ENCODE data around the gene MUC5AC. TPM values are rescaled to one million over a fixed set of nuclear protein-coding genes. Genes with fewer than 3 reads are reported as not detected.
"Not testable (repeated sequence)": the region's sequence is repeated elsewhere in the genome, so short reads cannot be mapped to it uniquely, and the experiment has no call there.

The MUC5AC gene
- total RNA-seq, 1 experiment from 2014 or later: not detected

DNA sequence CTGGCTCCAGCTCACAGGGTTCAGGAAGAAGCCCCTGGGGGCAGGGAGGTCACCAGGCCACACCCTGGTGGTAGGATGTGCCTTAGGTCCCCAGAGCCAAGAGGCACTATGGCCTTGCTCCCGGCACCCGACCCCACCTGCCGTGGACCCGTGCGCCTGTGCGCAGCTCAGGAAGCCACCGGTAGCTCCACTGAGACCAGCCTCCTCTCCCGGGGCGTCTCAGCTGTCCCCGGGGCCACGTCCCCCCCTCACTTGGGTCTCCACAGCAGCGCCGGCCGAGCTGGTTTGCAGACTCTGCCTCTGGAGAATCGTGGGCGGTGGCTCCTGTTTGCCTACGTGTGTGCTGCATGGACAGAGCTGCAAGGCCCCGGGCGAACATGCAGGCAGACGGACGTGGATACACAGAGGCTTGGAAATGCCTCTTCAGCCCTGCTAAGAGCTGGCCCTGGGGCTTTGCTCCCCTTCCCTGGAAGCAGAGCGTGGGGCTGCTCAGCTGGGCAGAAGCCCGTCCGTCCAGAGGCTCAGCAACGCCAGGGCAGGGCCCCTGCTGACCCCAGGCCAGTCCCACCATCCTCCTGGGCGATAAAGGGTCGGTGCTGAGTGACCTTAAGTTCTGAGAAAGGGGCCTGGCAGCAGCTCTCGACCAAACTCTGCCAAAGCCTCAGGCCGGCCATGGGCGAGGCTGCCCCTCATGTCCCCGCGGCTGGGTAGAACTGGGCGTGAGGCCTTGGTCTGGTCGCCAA lies 49.8 kb downstream of the MUC5AC start:
- no peak for DNase-seq (ENCODE audit: low spot score)

DNA sequence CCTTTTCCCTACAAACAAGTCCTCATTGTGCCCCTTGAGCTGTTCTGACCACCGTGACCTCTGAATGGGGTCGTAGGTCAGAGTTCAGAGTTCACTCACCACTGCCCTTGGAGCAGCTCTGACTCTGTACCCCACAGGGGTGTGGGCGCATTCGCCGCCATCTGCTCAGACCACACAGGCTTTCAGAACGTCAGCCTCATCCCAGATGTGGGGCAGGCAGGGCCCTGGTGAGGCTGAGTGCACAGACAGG lies 50.3 kb downstream of the MUC5AC start:
- no peak for DNase-seq (ENCODE audit: low spot score)

- no peak for DNase-seq (ENCODE audit: low spot score)
Observed at GRCh38 chr11:1208394-1209261, 50.9 kb downstream of the MUC5AC start.

DNA sequence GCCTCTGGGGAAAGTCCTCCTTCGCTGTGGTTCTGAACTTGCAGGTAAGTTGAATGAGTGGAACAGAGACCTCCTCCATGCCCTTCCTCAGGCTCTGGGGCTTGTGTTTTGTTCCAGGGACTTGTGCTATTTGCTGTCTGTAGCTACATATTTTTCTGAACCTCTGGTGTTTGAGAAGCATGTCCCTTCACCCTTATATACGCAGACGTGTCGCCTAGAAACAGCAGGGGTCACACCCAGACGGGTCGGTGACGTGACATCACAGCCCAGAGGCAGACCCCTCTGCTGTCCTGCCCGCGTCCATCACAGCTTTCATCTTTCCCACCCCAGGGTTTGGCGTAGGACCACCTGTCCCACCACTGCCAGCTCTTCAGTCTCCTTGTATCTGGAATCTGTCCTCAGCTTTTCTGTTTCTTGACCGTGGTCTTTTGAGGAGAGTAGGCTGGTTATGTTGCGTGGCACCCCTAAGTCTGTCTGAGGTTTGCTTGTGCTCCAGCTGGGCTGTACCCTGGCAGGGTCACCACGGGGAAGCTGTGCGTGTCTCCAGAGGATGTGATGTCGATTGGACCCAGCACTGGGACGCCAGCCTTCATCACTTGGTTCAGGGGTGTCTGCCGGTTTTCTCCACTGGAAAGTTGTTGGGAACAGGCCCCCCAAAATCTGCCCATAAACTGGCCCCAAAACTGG lies 51.8 kb downstream of the MUC5AC start:
- DNase-seq (ENCODE audit: low spot score): no peak

GRCh38 chr11:1211838-1212237 lies 54.1 kb downstream of the MUC5AC start:
- no peak for DNase-seq (ENCODE audit: low spot score)

DNA sequence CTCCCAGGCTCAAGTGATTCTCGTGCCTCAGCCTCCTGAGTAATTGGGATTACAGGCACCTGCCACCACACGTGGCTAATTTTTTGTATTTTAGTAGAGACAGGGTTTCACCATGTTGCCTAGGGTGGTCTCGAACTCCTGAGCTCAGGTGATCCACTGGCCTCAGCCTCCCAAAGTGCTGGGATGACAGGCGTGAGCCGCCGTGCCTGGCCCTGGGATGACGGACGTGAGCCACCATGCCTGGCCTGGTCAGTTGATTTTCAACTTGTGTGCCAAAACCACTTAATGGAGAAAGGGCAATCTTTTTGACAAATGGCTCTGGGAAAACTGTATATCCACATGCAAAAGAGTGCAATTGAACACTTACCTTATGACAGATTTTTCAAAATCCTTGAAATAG lies 58.1 kb downstream of the MUC5AC start:
- not testable (repeated sequence) for DNase-seq (ENCODE audit: low spot score)

DNA sequence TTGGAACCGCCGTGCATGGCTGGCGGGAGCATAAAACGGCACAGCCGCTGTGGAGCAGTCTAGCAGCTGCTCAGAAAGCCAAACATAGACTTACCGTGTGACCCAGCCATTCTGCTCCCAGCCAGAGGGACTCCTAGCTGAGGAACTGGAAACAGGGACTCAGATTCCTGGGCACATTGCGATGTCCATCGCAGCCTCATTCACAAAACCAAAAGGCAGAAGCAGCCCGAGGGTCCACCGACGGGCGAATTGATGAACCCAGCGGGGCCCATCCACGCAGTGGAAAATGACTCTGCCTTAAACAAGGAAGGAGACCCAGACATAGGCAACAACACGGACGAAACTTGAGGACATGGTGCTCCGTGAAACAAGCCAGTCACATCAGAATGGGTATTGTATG lies 59.4 kb downstream of the MUC5AC start:
- DNase-seq (ENCODE audit: low spot score): no peak

GRCh38 chr11:1218256-1218787 lies 60.6 kb downstream of the MUC5AC start:
- DNase-seq (ENCODE audit: low spot score): no peak

GRCh38 chr11:1218788-1219445 lies 61.2 kb downstream of the MUC5AC start:
- DNase-seq (ENCODE audit: low spot score): no peak

- DNase-seq (ENCODE audit: low spot score): no peak
Observed at GRCh38 chr11:1219446-1219833, 61.7 kb downstream of the MUC5AC start.

DNA sequence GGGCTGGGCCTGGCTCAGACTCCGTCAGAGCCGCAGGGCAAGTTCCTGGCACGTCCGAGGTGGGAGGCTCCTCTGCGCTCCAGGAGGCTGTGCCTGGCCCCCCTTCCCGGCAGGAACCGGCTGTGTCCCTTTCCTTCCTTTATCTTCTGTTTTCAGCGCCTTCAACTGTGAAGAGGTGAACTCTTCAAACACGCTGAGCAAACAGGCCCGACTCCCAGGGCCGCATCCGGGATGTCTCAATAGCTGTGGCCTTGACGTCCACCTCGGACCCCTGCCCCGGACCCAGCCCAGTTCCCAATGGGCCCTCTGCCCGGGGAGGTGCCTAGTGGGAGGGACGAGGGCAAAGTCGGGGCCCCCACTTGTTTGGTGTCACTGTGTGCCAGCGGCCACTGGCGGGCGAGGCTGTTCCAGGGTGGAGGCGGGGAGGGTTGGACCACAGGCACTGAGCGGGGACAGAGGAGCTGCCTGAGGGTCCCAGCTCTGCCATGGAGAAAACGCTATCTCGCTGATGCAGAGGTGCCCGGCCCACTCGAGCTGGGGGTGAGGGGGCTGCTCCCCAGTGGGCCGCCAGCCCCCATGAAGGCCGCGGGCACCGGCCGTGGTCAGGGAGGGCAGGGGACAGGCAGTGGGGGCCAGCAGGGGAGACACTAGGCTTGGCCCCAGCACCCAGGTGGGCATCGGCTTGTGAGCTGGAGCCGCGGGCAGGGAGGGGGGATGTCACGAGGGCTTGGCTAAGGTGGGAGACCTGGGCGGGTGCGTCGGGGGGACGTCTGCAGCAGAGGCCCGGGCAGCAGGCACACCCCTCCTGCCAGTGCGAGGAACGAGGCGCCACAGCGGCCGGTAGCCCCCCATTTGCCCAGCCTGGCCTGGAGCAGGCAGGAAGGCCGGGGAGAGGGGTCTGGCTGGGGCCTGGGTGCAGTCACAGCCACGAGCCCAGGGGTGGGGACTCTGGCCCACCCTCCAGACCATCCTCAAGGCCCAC lies 62.4 kb downstream of the MUC5AC start:
- DNase-seq (ENCODE audit: low spot score): no peak

DNA sequence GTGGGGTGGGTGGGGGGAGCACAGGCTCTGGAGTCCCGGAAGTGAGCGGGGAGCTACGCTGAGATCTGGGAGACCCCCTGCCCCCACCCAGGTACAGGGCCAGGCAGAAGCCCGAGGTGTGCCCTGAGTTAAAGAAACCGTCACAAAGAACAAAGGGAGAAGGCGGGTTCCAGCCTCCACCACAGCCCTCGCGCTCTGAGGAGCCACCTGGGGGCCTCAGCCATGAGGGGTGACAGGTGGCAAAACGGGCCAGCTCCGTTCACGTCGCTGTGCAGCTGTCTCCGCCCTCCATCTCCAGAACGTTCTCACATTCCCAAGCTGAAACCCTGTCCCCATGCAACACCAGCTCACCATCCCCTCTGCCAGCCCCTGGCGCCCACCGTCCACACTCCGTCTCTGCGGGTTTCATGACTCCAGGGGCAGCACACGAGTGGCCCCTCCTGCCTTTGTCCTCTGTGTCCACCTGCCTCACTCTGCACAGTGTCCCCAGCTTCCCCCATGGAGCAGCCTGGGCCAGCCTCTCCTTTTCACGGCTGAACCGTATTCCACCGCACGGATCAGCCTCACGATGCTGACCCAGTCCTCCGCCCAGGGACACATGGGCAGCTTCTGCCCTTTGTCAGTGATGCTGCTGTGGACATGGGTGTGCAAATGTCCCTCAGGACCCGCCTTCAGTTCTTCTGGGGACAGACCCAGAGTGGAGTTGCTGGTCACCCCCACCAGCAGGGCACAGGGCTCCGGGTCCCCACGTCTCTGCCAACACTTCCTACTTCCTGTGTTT lies 63.4 kb downstream of the MUC5AC start:
- DNase-seq (ENCODE audit: low spot score): no peak

DNA sequence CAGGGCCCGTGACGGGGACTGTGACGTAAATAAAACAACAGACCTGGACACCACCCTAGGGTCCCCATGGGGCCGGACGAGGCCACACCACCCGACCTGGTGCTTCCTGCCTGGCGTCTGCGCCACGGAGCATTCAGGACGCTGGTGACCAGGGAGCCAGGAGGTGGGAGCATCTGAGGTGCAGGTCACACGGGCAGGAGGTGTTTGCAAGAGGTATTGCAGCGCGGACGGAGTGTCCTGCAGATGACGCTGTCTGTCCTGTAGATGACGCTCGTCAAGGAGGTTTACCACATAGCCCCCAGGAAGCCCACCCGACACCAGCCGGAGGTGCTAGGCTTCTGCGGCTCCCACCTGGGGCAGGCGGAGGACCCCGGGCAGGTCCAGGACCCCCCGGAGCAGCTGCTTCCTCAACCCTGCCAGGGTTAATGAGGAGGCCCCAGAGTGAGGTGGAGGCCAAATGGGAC lies 64.1 kb downstream of the MUC5AC start:
- DNase-seq (ENCODE audit: low spot score): no peak

DNA sequence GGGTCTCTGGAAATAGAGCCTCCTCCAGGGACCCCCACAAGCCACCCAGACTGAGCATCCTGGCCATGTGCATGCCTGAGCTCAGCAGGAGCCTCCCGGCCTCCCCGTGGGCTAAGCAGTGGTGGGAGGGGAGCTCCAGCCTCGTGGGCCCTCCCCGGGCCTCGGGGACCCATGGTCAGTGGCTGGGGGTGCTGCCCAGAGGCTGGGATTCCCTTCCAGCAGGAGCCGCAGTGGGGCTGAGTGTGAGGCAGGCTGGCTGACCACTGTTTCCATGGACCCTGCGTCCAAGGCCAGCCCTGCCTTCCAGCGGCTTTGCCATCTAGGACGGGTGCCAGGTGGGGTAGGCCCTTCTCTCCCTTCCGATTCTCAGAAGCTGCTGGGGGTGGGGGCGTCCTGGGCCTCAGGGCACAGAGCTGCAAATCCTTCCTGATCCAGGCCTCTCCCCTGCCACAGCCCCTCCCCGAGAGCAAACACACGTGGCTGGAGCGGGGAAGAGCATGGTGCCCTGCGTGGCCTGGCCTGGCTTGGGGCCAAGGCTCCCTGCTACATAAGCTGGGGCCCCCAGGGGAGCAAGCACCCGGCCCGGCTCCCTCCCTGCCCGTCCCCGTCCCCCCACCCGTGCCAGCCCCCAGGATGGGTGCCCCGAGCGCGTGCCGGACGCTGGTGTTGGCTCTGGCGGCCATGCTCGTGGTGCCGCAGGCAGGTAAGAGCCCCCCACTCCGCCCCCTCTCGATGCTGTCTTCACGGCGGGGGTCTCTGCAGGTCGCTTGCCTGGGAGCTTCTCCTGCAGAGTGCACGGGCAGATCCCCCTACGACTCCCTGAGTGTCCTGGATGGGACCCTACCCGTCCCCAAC lies 65.0 kb downstream of the MUC5AC start, which contains the start of gene MUC5B:
Gene MUC5B (plus strand): TSS at position 576 of the 855 bp plus-strand sequence. CDS start 58 bp downstream, at position 634.
- DNase-seq (ENCODE audit: low spot score): no peak

- no peak for DNase-seq (ENCODE audit: low spot score)
Observed at GRCh38 chr11:1223346-1224110, 65.8 kb downstream of the MUC5AC start.

DNA sequence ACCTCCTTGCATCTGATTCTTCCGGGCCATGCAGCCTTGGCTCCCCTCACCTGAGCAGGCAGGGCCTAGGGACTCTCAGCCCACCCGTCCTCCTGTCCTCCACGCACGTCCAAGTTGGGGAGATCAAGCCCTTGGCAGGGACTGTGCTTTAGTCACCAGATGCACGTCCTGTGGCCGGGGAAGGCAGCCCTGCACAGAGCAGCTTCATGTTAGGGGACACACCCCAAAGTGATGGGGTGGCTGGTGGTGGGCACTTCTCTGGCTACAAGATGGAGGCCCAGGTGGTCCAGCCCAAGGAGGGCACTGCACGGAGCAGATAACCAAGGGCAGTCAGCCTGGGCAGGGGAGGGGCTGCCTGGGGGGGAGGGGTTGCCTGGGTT lies 66.3 kb downstream of the MUC5AC start:
- no peak for DNase-seq (ENCODE audit: low spot score)

DNA sequence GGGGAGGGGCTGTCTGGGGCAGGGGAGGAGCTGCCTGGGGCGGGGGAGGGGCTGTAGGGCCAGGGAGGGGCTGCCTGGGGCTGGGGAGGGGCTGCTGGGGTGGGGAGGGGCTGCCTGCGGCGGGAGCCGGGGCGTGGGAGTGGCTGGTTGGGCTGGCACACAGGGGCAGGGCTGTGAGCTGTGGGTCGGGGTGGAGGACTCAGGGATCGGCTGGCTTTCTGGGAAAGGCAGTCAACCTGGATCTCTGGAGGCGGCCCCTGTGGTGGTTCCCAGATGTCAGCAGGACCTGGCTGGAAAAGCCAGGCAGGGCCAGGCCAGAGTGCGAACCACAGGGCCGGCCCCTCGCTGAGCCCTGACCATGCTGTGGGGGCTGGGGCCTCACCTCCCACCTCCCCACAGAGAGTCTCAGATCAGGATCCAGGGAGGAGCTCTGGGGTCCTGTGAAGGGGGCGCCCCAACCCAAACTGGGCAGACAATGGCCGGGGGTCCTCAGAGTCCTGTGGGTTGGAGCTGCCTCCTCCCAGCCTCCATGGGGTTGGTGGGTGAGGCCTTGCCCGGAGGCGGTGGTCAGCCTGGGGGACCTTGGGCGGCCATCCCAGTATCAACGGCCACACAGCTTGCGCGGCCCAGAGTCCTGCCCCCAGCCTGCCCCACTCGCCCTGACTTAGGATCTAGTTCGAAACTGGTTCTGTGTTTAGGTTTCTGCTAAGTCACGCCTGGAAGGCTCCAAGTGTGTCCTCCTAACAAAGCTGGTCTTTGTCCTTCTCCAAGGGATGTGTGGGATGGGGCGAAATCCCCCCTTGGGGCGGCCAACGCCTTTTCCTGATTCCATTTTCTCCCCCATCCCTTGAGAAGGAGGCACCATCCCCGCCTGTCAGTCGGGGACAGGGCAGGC lies 67.0 kb downstream of the MUC5AC start:
- no peak for DNase-seq (ENCODE audit: low spot score)

Measured in A172 (cell line).